ENCODE results near the gene GNG12. TPM values are rescaled to one million over a fixed set of nuclear protein-coding genes. Genes with fewer than 3 reads are reported as not detected.

The GNG12 gene
- total and polyA plus RNA-seq, 9 of the 15 experiments (the other 6 are each of a cell fraction or from before 2014, with no cell fraction given) = 2.6 to 6.0 (median 4.1) TPM

DNA sequence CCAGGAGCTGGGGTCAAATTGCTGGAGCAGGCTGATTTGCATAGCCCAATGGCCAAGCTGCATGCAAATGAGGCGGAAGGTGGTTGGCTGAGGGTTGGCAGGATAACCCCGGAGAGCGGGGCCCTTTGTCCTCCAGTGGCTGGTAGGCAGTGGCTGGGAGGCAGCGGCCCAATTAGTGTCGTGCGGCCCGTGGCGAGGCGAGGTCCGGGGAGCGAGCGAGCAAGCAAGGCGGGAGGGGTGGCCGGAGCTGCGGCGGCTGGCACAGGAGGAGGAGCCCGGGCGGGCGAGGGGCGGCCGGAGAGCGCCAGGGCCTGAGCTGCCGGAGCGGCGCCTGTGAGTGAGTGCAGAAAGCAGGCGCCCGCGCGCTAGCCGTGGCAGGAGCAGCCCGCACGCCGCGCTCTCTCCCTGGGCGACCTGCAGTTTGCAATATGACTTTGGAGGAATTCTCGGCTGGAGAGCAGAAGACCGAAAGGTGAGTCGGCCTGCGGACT lies 148.2 kb downstream of the GNG12 start, which contains the start of gene GADD45A (continued):
- TF ChIP-seq, protein P1, sequence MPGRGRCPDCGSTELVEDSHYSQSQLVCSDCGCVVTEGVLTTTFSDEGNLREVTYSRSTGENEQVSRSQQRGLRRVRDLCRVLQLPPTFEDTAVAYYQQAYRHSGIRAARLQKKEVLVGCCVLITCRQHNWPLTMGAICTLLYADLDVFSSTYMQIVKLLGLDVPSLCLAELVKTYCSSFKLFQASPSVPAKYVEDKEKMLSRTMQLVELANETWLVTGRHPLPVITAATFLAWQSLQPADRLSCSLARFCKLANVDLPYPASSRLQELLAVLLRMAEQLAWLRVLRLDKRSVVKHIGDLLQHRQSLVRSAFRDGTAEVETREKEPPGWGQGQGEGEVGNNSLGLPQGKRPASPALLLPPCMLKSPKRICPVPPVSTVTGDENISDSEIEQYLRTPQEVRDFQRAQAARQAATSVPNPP (IDR thresholded peaks at IDR 0.05; ENCODE audit: borderline replicate concordance, insufficient read depth, insufficient read length) = no peak
- TF ChIP-seq SREBF2 (CRISPR knock-in tag; IDR thresholded peaks at IDR 0.05) (no peak), NFIX (CRISPR knock-in tag; IDR thresholded peaks at IDR 0.05; ENCODE audit: low read depth) (no peak), PHF21A (IDR thresholded peaks at IDR 0.05; ENCODE audit: borderline replicate concordance, low read depth) (peak; percentile 79; the same call in 1 of the 2 replicates), BMI1 (IDR thresholded peaks at IDR 0.05; ENCODE audit: low read length) (no peak), SRSF3 (IDR thresholded peaks at IDR 0.05; ENCODE audit: insufficient read depth, low read length) (no peak), CSDE1 (IDR thresholded peaks at IDR 0.05) (no peak; a peak in 1 of 4 replicates), HDAC3 (IDR thresholded peaks at IDR 0.05; ENCODE audit: borderline replicate concordance, partially characterized antibody) (no peak), SOX6 (IDR thresholded peaks at IDR 0.05) (peak; percentile 77), OTX1 (CRISPR knock-in tag; IDR thresholded peaks at IDR 0.05) (peak; percentile 90), XRCC3 (IDR thresholded peaks at IDR 0.05) (no peak), ZNF445 (CRISPR knock-in tag; IDR thresholded peaks at IDR 0.05; ENCODE audit: low read depth) (no peak), HDAC6 (IDR thresholded peaks at IDR 0.05; ENCODE audit: low read depth, low read length) (no peak), ZNF24 (IDR thresholded peaks at IDR 0.05) (no peak)
- TF ChIP-seq, protein P2, sequence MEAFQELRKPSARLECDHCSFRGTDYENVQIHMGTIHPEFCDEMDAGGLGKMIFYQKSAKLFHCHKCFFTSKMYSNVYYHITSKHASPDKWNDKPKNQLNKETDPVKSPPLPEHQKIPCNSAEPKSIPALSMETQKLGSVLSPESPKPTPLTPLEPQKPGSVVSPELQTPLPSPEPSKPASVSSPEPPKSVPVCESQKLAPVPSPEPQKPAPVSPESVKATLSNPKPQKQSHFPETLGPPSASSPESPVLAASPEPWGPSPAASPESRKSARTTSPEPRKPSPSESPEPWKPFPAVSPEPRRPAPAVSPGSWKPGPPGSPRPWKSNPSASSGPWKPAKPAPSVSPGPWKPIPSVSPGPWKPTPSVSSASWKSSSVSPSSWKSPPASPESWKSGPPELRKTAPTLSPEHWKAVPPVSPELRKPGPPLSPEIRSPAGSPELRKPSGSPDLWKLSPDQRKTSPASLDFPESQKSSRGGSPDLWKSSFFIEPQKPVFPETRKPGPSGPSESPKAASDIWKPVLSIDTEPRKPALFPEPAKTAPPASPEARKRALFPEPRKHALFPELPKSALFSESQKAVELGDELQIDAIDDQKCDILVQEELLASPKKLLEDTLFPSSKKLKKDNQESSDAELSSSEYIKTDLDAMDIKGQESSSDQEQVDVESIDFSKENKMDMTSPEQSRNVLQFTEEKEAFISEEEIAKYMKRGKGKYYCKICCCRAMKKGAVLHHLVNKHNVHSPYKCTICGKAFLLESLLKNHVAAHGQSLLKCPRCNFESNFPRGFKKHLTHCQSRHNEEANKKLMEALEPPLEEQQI (IDR thresholded peaks at IDR 0.05) = no peak

All from K562 (cell line).